Gastrocnemius medialis (tissue), 4 donors: ENCODE measurements around the gene FZD2. TPM values are rescaled to one million over a fixed set of nuclear protein-coding genes. Genes with fewer than 3 reads are reported as not detected.
"Not testable (repeated sequence)": the region's sequence is repeated elsewhere in the genome, so short reads cannot be mapped to it uniquely, and the experiment has no call there.

ENCODE experiments used
- ATAC-seq, 2 donors: fragments of 150-250 bp; one replicate each; pipeline ENCODE4 v1.9.1; 2016
- DNase-seq, 2 donors: peaks; one replicate each; pipeline ENCODE4 v3.0.0-alpha.2; 2019
- H3K27ac ChIP-seq, 4 donors: fragments of 200-600 bp; sonication (generic); 1 replicate in 1 of 4; 2 replicates in 3 of 4; pipeline ENCODE4 v1.5.1; 2016 to 2018; ENCODE audit warnings: mild to moderate bottlenecking in 2 of 4, moderate library complexity in 1 of 4
- H3K27me3 ChIP-seq, 3 donors: fragments of 200-600 bp; sonication (generic) in 2 of 3; 1 replicate in 1 of 3; 2 replicates in 2 of 3; pipeline versions ENCODE4 v1.5.1 to v1.6.0; 2016 to 2019; ENCODE audit warnings: mild to moderate bottlenecking in 1 of 3, moderate library complexity in 1 of 3
- H3K36me3 ChIP-seq, 2 donors: fragments of 200-600 bp; sonication (generic) in 1 of 2; one replicate each; pipeline ENCODE4 v1.5.1; 2017 to 2018
- H3K4me1 ChIP-seq, 2 donors: fragments of 200-600 bp; sonication (generic) in 1 of 2; one replicate each; pipeline ENCODE4 v1.5.1; 2016 to 2017; ENCODE audit warnings: mild to moderate bottlenecking in 2 of 2
- H3K4me3 ChIP-seq, 4 donors: fragments of 200-600 bp; sonication (generic) in 3 of 4; 1 replicate in 1 of 4; 2 replicates in 3 of 4; pipeline ENCODE4 v1.5.1; 2016 to 2019; ENCODE audit warnings: mild to moderate bottlenecking in 2 of 4
- H3K9me3 ChIP-seq, 3 donors: fragments of 200-600 bp; sonication (generic) in 2 of 3; 1 replicate in 1 of 3; 2 replicates in 2 of 3; pipeline ENCODE4 v1.5.1; 2016 to 2019
- CTCF ChIP-seq, 5 experiments: fragments of 450-650 bp in 3 of 5; fragments of 200-600 bp in 2 of 5; sonication (generic) in 2 of 5; IDR thresholded peaks in 4 of 5; conservative IDR thresholded peaks in 1 of 5; 1 replicate in 4 of 5; 2 replicates in 1 of 5; pipeline ENCODE4 v1.5.1; 2016 to 2019; ENCODE audit warnings: antibody characterized with exemption in 5 of 5, mild to moderate bottlenecking in 3 of 5, moderate library complexity in 3 of 5
- POLR2A ChIP-seq, 2 donors: fragments of 450-650 bp; IDR thresholded peaks; one replicate each; pipeline ENCODE4 v1.6.1; 2017; ENCODE audit warnings: antibody characterized with exemption in 2 of 2, mild to moderate bottlenecking in 2 of 2, moderate library complexity in 2 of 2
- in situ Hi-C, 4 donors: fragments of 200-750 bp; cut with MboI; loops; one replicate each; pipeline versions ENCODE4 v1.15.0 to v1.8.0; 2017; ENCODE audit warnings: low sequenced_read_pairs in 4 of 4
- intact Hi-C: fragments of 100-400 bp; cut with DNase I; formaldehyde crosslinking; loops from one replicate; pipeline ENCODE4 v1.15.1; 2023; ENCODE audit warnings: low total_unique reads
- total RNA-seq, 4 donors: library from RNA; depleted of rRNA; stranded (reverse); fragments of >200 nt; gene quantifications; one replicate each; pipeline versions ENCODE4 v1.1.0 to v1.2.3, GENCODE V29; 2016

The FZD2 gene
- total RNA-seq, result under 1 TPM in 3 of 4 donors, not detected in 1; 0.31 to 0.68 (median 0.58) TPM

- Histone ChIP-seq H3K36me3 (no peaks in the 10 kb centered on the region), H3K27me3 (peaks cover 12 to 22% (median 17%) of the 10 kb centered on the region in 3 donors), H3K27ac (peak within 1 kb of the TSS; percentile 11 to 49 (median 45)), H3K9me3 (no peaks in the 10 kb centered on the region), H3K4me1 (no peaks in the 10 kb centered on the region), H3K4me3 (peak within 1 kb of the TSS; percentile 56 to 96 (median 66))
- in situ Hi-C loops (no loop called here), intact Hi-C loops (no loop called here)
- DNase-seq (peak; percentile 69 to 72), ATAC-seq (peak; percentile 81 to 87)
- no peak for TF ChIP-seq POLR2A (IDR thresholded peaks at IDR 0.05)
- no peak for TF ChIP-seq CTCF (IDR thresholded peaks at IDR 0.05 in 4 of 5, conservative IDR thresholded peaks at IDR 0.05 in 1 of 5)
These were observed at the start of gene FZD2 for GRCh38 chr17:44556832-44557606. FZD2 (plus strand) TSS chr17:44557484; CDS start chr17:44557689, 205 bp downstream.

- ATAC-seq, H3K27me3 ChIP-seq, H3K27ac ChIP-seq, intact Hi-C loops, H3K36me3 ChIP-seq, H3K9me3 ChIP-seq, DNase-seq, H3K4me1 ChIP-seq, H3K4me3 ChIP-seq: not testable (repeated sequence)
- in situ Hi-C loops, result loop anchor here (10.0 to 25.0 kb wide), 3 partner anchors 107 to 299 kb away; partner anchors contain the start of gene UBTF (in 3 of the 4)
These were observed 45.8 kb upstream of the FZD2 start for GRCh38 chr17:44511241-44512134.

- H3K27me3 ChIP-seq, result no peaks in the 10 kb centered on the region
These were observed 39.3 kb upstream of the FZD2 start for GRCh38 chr17:44518032-44518431.

GRCh38 chr17:44522883-44523671 lies 34.2 kb upstream of the FZD2 start:
- no peaks in the 10 kb centered on the region for H3K4me1 ChIP-seq
- intact Hi-C loops (loop anchor here (1.0 kb wide), 2 partner anchors 123 to 160 kb away; partner anchors contain the start of gene FAM171A2), in situ Hi-C loops (loop anchor here (5.0 to 25.0 kb wide), 3 partner anchors 121 to 311 kb away; partner anchors contain the start of gene UBTF (in 3 of the 4))
- H3K27ac ChIP-seq, result no peak overlapping the region
- no peaks in the 10 kb centered on the region for H3K27me3 ChIP-seq
- TF ChIP-seq POLR2A (IDR thresholded peaks at IDR 0.05) (no peak), CTCF (IDR thresholded peaks at IDR 0.05 in 4 of 5, conservative IDR thresholded peaks at IDR 0.05 in 1 of 5) (peak; percentile 69 to 86 (median 85))
- H3K4me3 ChIP-seq, result no peak overlapping the region
- no peaks in the 10 kb centered on the region for H3K36me3 ChIP-seq
- ATAC-seq (peak; percentile 88 to 96), DNase-seq (peak; percentile 53 to 76)
- no peaks in the 10 kb centered on the region for H3K9me3 ChIP-seq

More at GRCh38 chr17:44518032-44518431, 39.3 kb upstream of the FZD2 start:
- DNase-seq (no peak), ATAC-seq (no peak)
- no peaks in the 10 kb centered on the region for H3K36me3 ChIP-seq
- intact Hi-C loops, result no loop called here
- no peak overlapping the region for H3K4me3 ChIP-seq
- no peak overlapping the region for H3K27ac ChIP-seq
- in situ Hi-C loops, result loop anchor here (10.0 to 25.0 kb wide), 3 partner anchors 113 to 306 kb away; partner anchors contain the start of gene UBTF (in 3 of the 4)
- TF ChIP-seq POLR2A (IDR thresholded peaks at IDR 0.05), result no peak
- no peak for TF ChIP-seq CTCF (IDR thresholded peaks at IDR 0.05 in 4 of 5, conservative IDR thresholded peaks at IDR 0.05 in 1 of 5)
- H3K4me1 ChIP-seq, result no peaks in the 10 kb centered on the region
- no peaks in the 10 kb centered on the region for H3K9me3 ChIP-seq
